GM12878 (cell line): ENCODE results near the gene PCYOX1L. TPM values are rescaled to one million over a fixed set of nuclear protein-coding genes. Genes with fewer than 3 reads are reported as not detected.
A peak's percentile ranks its signal among the peaks of the same experiment; 100 is the strongest.

Source experiments
- ATAC-seq: fragments of 200-7000 bp; cut with Tn5 transposase; 3 replicates; pipeline ENCODE4 v1.9.1; 2020; ENCODE audit warnings: mild to moderate bottlenecking, moderate library complexity
- BruUV-seq: library from RNA; stranded (reverse); fragments of 400-500 nt; replicated peaks from 2 replicates; lab custom pipeline; 2021; lab: Mats Ljungman, UMichigan
- CTCF ChIA-PET: fragments of 300-600 bp; sonication (Branson Sonifier 250); formaldehyde crosslinking; extraction: SDS; loops from one replicate; lab custom pipeline; 2021; ENCODE audit warnings: inconsistent platforms; lab: Yijun Ruan, JAX
- POLR2A ChIA-PET: fragments of 350-600 bp; formaldehyde crosslinking; extraction: SDS; loops from one replicate; lab custom pipeline; 2021; ENCODE audit warnings: inconsistent platforms; lab: Charles Lee
- RAD21 ChIA-PET: fragments of 300-600 bp; sonication (Branson Sonifier 250); formaldehyde crosslinking; loops from one replicate; lab custom pipeline; 2023; ENCODE audit warnings: antibody characterized with exemption; ENCODE audit not compliant: unreplicated experiment; lab: Charles Lee
- SMC1A ChIA-PET: fragments of 300-600 bp; sonication (Branson Sonifier 250); formaldehyde crosslinking; loops from one replicate; lab custom pipeline; 2023; ENCODE audit not compliant: unreplicated experiment, uncharacterized antibody; lab: Charles Lee
- DNase-seq: peaks from one replicate; pipeline ENCODE4 v3.0.0-alpha.2; 2011; ENCODE audit warnings: low read depth, low spot score
- FAIRE-seq: peaks from 3 replicates; lab custom pipeline; 2011; peaks lifted over from hg19 to GRCh38; lab: Jason Lieb, UNC
- H2AFZ ChIP-seq: 2 replicates; pipeline ENCODE4 v1.6.0; 2011; ENCODE audit warnings: low read depth, low read length, control low read depth; ENCODE audit not compliant: control insufficient read depth
- H3K27ac ChIP-seq: 2 replicates; pipeline ENCODE4 v1.5.1; 2011; ENCODE audit warnings: control low read depth; ENCODE audit not compliant: control insufficient read depth, insufficient read depth
- H3K27me3 ChIP-seq, 2 experiments: replicated peaks in 1 of 2; 2 replicates each; pipeline versions ENCODE4 v1.6.0 to v1.6.1; 2011; ENCODE audit warnings: low read length in 1 of 2; ENCODE audit not compliant: control insufficient read depth in 2 of 2, insufficient read depth in 2 of 2
- H3K36me3 ChIP-seq, 2 experiments: 2 replicates each; pipeline ENCODE4 v1.5.1; 2011; ENCODE audit warnings: low read length in 1 of 2; ENCODE audit not compliant: control insufficient read depth in 2 of 2, insufficient read depth in 2 of 2
- H3K4me1 ChIP-seq: 2 replicates; pipeline ENCODE4 v1.6.1; 2011; ENCODE audit warnings: mild to moderate bottlenecking, low read length, moderate library complexity, mixed read lengths; ENCODE audit not compliant: control insufficient read depth, insufficient read depth
- H3K4me2 ChIP-seq: 2 replicates; pipeline ENCODE4 v1.6.0; 2011; ENCODE audit warnings: control low read depth; ENCODE audit not compliant: control insufficient read depth, insufficient read depth
- H3K4me3 ChIP-seq: fragments of 200-600 bp; sonication (generic); 2 replicates; pipeline ENCODE4 v1.5.1; 2016
- H3K79me2 ChIP-seq: 2 replicates; pipeline ENCODE4 v1.6.0; 2011; ENCODE audit warnings: low read length; ENCODE audit not compliant: control insufficient read depth, insufficient read depth
- H3K9ac ChIP-seq: 2 replicates; pipeline ENCODE4 v1.8.0; 2011; ENCODE audit warnings: low read length, control low read depth, mixed read lengths; ENCODE audit not compliant: control insufficient read depth, insufficient read depth
- H3K9me3 ChIP-seq: replicated peaks from 3 replicates; pipeline ENCODE4 v1.5.1; 2011; ENCODE audit warnings: mild to moderate bottlenecking, low read length; ENCODE audit not compliant: control insufficient read depth, insufficient read depth
- H4K20me1 ChIP-seq: 2 replicates; pipeline ENCODE4 v1.6.0; 2011; ENCODE audit not compliant: control insufficient read depth, insufficient read depth
- ATF3 ChIP-seq: IDR thresholded peaks from 2 replicates; pipeline ENCODE4 v1.6.1; 2011; ENCODE audit warnings: low read depth, mild to moderate bottlenecking, low read length, moderate library complexity, borderline replicate concordance; ENCODE audit errors: extremely low read depth
- BCL11A ChIP-seq: IDR thresholded peaks from 2 replicates; pipeline ENCODE4 v1.6.1; 2011; ENCODE audit warnings: low read depth, low read length
- CBFB ChIP-seq: IDR thresholded peaks from 2 replicates; pipeline ENCODE4 v1.6.1; 2016; ENCODE audit warnings: antibody characterized with exemption, low read depth
- CBX3 ChIP-seq: fragments of 200-600 bp; sonication (generic); IDR thresholded peaks from 2 replicates; pipeline ENCODE4 v1.6.1; 2016; ENCODE audit warnings: low read depth, borderline replicate concordance
- CEBPB ChIP-seq, 2 experiments: fragments of 150-350 bp in 1 of 2; IDR thresholded peaks; 2 replicates each; pipeline ENCODE4 v1.6.1; 2012 to 2014; ENCODE audit warnings: low read depth in 2 of 2, low read length in 2 of 2, borderline replicate concordance in 1 of 2, inconsistent platforms in 1 of 2
- EGR1 ChIP-seq, 2 experiments: IDR thresholded peaks; 1 replicate in 1 of 2; 2 replicates in 1 of 2; pipeline ENCODE4 v1.6.1; 2011 to 2012; ENCODE audit warnings: low read depth in 2 of 2, low read length in 2 of 2, borderline replicate concordance in 1 of 2, mild to moderate bottlenecking in 1 of 2, moderate library complexity in 1 of 2
- EP300 ChIP-seq, 2 experiments: fragments of 150-350 bp in 1 of 2; IDR thresholded peaks; 2 replicates each; pipeline ENCODE4 v1.6.1; 2011 to 2012; ENCODE audit warnings: low read depth in 2 of 2, low read length in 2 of 2, borderline replicate concordance in 1 of 2, improper control_type of control experiment in 1 of 2, inconsistent platforms in 1 of 2; ENCODE audit not compliant: control insufficient read depth in 1 of 2
- KDM1A ChIP-seq: fragments of 200-600 bp; sonication (generic); IDR thresholded peaks from 2 replicates; pipeline ENCODE4 v1.6.1; 2016; ENCODE audit warnings: borderline replicate concordance
- NBN ChIP-seq: fragments of 450-650 bp; IDR thresholded peaks from 2 replicates; pipeline ENCODE4 v1.6.1; 2016
- NFIC ChIP-seq: IDR thresholded peaks from 2 replicates; pipeline ENCODE4 v1.6.1; 2012; ENCODE audit warnings: low read depth, mild to moderate bottlenecking, inconsistent platforms, low read length, moderate library complexity
- NFYB ChIP-seq: IDR thresholded peaks from 2 replicates; pipeline ENCODE4 v1.6.1; 2011; ENCODE audit warnings: low read depth, mild to moderate bottlenecking, low read length, improper control_type of control experiment, moderate library complexity; ENCODE audit not compliant: insufficient read depth
- TARDBP ChIP-seq: IDR thresholded peaks from 2 replicates; pipeline ENCODE4 v1.6.1; 2016; ENCODE audit warnings: borderline replicate concordance
- ZBTB4 ChIP-seq: fragments of 450-650 bp; formaldehyde crosslinking; IDR thresholded peaks from 2 replicates; pipeline ENCODE4 v1.4.0; 2022; ENCODE audit warnings: mild to moderate bottlenecking, moderate library complexity
- WGBS: methylation state at CpG from one replicate; pipeline ENCODE4 v1.1.6; 2016; ENCODE audit warnings: low lambda C conversion rate; ENCODE audit not compliant: insufficient replicate concordance, insufficient coverage; ENCODE audit errors: missing lambda C conversion rate; 5-methylcytosine and 5-hydroxymethylcytosine counted together
- in situ Hi-C: fragments of 300-500 bp; cut with MboI; formaldehyde crosslinking; loops from 9 replicates; pipeline ENCODE4 v1.14.3; 2018; ENCODE audit warnings: mixed read lengths
- intact Hi-C: fragments of 100-400 bp; cut with micrococcal nuclease; formaldehyde crosslinking; loops from one replicate; pipeline ENCODE4 v1.14.2; 2022; ENCODE audit not compliant: unreplicated experiment
- polyA plus RNA-seq, 11 experiments: library from polyadenylated mRNA; depleted of rRNA in 4 of 11; unstranded in 6 of 11; stranded (reverse) in 5 of 11; fragments of >200 nt; fragmentation: Nextera tagmentation in 4 of 11; fragmentation: Illumina TruSeq in 1 of 11; extraction: Ambion mirVana in 4 of 11; extraction: Trizol in 1 of 11; gene quantifications; 1 replicate in 1 of 11; 2 replicates in 10 of 11; pipeline versions ENCODE4 v1.2.1 to v1.2.3, GENCODE V29; 2011 to 2016; ENCODE audit warnings: inconsistent platforms in 2 of 11, missing spikeins in 2 of 11, low read depth in 1 of 11
- total RNA-seq, 4 experiments: library from RNA; depleted of rRNA in 3 of 4; stranded (reverse); fragments of >200 nt in 3 of 4; fragmentation: Illumina TruSeq in 1 of 4; extraction: Trizol in 1 of 4; gene quantifications; 2 replicates each; pipeline versions ENCODE4 v1.2.1 to v1.2.3, GENCODE V29; 2013 to 2021
- TF ChIP-seq, protein P1 (sequence below): fragments of 450-650 bp; IDR thresholded peaks from 2 replicates; pipeline ENCODE4 v1.6.1; 2017; ENCODE audit warnings: borderline replicate concordance
- TF ChIP-seq, protein P2 (sequence below): IDR thresholded peaks from 2 replicates; pipeline ENCODE4 v1.6.1; 2012; ENCODE audit warnings: low read length, inconsistent platforms

Gene PCYOX1L
- total and polyA plus RNA-seq, 10 of the 15 experiments (the other 5 are each of a cell fraction or from before 2014, with no cell fraction given): 2.9 to 17.0 (median 12.9) TPM

GRCh38 chr5:149344151-149344550, 13.7 kb upstream of the PCYOX1L start:
- Histone ChIP-seq H2AFZ (no peak overlapping the region), H4K20me1 (no peaks in the 10 kb centered on the region), H3K4me3 (peak overlapping the region; percentile 97), H3K4me2 (peak overlapping the region; percentile 78; the same call in 1 of the 2 replicates), H3K36me3 (peaks cover 0 to 2% of the 10 kb centered on the region in 2 experiments; a peak in 2 of 4 replicates), H3K9ac (no peak overlapping the region), H3K27me3 (no peaks in the 10 kb centered on the region), H3K27ac (no peak overlapping the region), H3K4me1 (no peaks in the 10 kb centered on the region), H3K79me2 (peaks cover 23% of the 10 kb centered on the region), H3K9me3 (no peaks in the 10 kb centered on the region)
- in situ Hi-C loops: no loop called here
- DNase-seq (no peak), FAIRE-seq (no peak), ATAC-seq (no peak)
- intact Hi-C loops: loop anchor here (2.0 to 10.0 kb wide), 2 partner anchors 207 to 539 kb away; partner anchors contain the start of gene CSNK1A1
- CTCF ChIA-PET: interaction anchor here (0.9 to 8.3 kb wide), 12 partner anchors 8 to 550 kb away, joined by 3 to 62 read pairs (median 4); no protein-coding TSS in a partner anchor
- SMC1A ChIA-PET: interaction anchor here (0.7 to 3.4 kb wide), 7 partner anchors 9 to 222 kb away, joined by 3 to 23 read pairs (median 5); partner anchors contain the start of gene PCYOX1L
- no TSS peak for BruUV-seq
- POLR2A ChIA-PET: interaction anchor here (1.0 to 3.8 kb wide), 5 partner anchors 13 to 205 kb away, joined by 3 to 66 read pairs (median 4); partner anchors contain the start of gene PCYOX1L
- WGBS: 97% methylated on average over 2 of the region's 2 CpGs
- RAD21 ChIA-PET: interaction anchor here (0.9 to 4.7 kb wide), 5 partner anchors 13 to 274 kb away, joined by 3 to 30 read pairs (median 4); partner anchors contain the start of gene PCYOX1L
- no peak for TF ChIP-seq CBX3
- TF ChIP-seq NFYB: no peak
- TF ChIP-seq CEBPB (IDR thresholded peaks at IDR 0.05; ENCODE audit: borderline replicate concordance in 1 of 2, low read depth in 2 of 2, low read length in 2 of 2): no peak
- no peak for TF ChIP-seq BCL11A
- TF ChIP-seq, protein P1, sequence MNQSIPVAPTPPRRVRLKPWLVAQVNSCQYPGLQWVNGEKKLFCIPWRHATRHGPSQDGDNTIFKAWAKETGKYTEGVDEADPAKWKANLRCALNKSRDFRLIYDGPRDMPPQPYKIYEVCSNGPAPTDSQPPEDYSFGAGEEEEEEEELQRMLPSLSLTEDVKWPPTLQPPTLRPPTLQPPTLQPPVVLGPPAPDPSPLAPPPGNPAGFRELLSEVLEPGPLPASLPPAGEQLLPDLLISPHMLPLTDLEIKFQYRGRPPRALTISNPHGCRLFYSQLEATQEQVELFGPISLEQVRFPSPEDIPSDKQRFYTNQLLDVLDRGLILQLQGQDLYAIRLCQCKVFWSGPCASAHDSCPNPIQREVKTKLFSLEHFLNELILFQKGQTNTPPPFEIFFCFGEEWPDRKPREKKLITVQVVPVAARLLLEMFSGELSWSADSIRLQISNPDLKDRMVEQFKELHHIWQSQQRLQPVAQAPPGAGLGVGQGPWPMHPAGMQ: no peak
- TF ChIP-seq, protein P2, sequence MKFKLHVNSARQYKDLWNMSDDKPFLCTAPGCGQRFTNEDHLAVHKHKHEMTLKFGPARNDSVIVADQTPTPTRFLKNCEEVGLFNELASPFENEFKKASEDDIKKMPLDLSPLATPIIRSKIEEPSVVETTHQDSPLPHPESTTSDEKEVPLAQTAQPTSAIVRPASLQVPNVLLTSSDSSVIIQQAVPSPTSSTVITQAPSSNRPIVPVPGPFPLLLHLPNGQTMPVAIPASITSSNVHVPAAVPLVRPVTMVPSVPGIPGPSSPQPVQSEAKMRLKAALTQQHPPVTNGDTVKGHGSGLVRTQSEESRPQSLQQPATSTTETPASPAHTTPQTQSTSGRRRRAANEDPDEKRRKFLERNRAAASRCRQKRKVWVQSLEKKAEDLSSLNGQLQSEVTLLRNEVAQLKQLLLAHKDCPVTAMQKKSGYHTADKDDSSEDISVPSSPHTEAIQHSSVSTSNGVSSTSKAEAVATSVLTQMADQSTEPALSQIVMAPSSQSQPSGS: no peak
- no peak for TF ChIP-seq EP300 (IDR thresholded peaks at IDR 0.05; ENCODE audit: borderline replicate concordance in 1 of 2, control insufficient read depth in 1 of 2, low read depth in 2 of 2, low read length in 2 of 2)
- no peak for TF ChIP-seq ZBTB4 (CRISPR knock-in tag)
- no peak for TF ChIP-seq ATF3
- TF ChIP-seq KDM1A: no peak
- TF ChIP-seq NBN: no peak
- no peak for TF ChIP-seq CBFB
- TF ChIP-seq NFIC: no peak
- TF ChIP-seq TARDBP: no peak
- TF ChIP-seq EGR1 (IDR thresholded peaks at IDR 0.05; ENCODE audit: borderline replicate concordance in 1 of 2, low read depth in 2 of 2, low read length in 2 of 2): no peak
